A204.1 (cell line): ENCODE results near the gene SLC35B2.

ENCODE experiments used
- FAIRE-seq: peaks from 2 replicates; lab custom pipeline; 2012; peaks lifted over from hg19 to GRCh38; lab: Jason Lieb, UNC

The SLC35B2 gene, protein sequence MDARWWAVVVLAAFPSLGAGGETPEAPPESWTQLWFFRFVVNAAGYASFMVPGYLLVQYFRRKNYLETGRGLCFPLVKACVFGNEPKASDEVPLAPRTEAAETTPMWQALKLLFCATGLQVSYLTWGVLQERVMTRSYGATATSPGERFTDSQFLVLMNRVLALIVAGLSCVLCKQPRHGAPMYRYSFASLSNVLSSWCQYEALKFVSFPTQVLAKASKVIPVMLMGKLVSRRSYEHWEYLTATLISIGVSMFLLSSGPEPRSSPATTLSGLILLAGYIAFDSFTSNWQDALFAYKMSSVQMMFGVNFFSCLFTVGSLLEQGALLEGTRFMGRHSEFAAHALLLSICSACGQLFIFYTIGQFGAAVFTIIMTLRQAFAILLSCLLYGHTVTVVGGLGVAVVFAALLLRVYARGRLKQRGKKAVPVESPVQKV

DNA sequence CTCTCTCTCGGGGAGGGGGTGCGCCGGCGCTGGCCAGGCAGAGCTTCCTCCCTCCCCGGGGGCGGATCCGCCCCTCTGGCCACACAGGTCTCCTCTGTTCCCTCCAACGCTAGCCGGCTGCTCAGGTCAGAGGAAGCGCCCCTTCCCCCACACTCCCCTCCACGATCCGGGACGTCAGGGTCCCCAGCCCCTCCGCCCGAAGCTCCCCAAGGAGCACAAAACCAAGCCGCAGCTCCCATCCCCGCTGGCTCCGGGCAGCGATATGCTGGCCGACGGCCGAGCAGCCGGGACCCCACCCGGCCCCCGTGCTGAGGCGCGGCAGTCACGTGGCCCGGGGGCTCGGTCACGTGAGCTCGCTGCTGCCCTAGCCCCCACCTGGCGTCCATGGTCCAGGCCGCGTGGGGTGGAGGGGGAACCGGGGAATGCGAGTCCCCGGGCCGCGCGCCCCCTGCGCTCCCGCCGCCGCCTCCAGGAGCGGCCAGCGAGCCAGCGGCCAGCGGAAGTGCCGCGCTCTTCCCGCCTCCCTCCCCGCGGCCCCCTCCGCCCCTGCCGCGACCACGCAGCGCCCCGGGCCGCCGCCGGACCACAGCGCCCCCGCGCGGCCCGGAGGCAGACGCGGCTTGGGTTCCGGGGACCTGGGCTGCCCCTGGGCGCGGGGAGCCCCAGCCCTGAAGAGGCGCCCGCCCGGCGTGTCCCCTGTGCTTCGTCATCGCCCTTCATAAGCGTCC is at the start of gene SLC35B2:
TSS of gene SLC35B2 (minus strand) at position 504 of the 728 bp plus-strand sequence. CDS start at position 386, 118 bp downstream.
- FAIRE-seq = no peak

DNA sequence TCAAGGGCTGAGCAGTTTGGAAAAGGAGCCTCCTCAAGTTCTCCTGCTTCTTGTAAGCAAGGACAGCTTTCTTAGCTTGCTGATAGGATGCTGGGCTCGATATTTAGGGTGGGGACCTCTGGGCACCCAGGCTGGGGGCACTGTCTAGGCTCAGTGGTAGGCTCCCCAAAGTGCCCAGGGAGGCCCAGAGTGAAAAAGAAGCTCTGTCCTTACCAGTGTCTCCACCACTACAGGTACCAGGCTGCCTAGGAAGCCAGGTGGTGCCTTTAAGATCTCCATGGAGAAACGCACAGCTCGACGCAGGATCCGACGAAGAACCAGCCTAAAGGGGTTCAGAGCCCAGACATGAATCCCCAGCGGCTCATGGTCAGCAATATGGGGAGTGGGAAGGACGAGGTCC is 49.4 kb upstream of the SLC35B2 start:
- no peak for FAIRE-seq

- FAIRE-seq = no peak
Measured at GRCh38 chr6:44305200-44305725, 47.9 kb upstream of the SLC35B2 start.

DNA sequence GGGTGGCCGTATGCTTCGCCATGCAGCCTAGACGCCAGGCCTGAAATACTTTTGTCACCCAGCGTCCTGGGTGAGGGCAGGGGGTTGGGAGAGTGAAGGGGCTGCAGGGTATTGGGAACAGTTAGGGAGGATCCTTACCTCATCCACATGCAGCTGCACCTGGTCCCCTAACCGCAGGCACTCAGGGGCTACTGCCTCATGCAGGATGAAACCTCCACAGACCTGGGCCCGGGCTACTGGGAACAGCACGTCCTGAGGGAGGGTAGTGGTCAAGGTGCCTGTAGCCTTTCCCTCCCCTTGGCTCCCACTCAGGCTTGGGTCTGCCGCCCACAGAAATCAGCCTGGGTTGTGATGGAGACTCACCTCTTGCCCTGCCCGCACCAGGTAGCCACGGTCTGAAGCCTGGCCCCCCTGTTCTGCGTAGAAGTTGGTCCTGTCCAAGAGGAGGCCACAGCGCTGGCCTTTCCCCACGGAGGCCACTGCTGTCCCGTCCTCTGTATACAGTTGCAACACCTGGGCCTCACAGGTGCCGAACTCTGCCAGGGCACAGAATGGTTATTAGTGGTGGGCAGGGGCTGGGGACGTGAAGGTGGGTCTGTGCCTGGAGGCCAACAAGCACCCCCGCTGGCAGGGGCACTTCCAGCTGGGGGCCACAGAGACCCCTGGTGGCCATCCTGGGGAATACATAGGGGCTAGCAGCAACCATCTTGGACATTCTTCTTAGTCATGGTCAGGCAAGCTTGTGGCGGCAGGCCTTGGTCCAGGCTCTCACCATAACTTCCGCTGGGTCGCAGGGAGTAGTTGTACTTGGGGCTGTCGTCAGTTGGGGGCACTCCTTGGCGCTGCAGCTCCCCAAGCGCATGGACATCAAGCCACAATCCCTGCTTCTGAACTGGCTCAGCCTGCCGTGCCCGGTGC is 47.2 kb upstream of the SLC35B2 start:
- FAIRE-seq = no peak

GRCh38 chr6:44303842-44304241 is 46.5 kb upstream of the SLC35B2 start:
- FAIRE-seq = no peak

DNA sequence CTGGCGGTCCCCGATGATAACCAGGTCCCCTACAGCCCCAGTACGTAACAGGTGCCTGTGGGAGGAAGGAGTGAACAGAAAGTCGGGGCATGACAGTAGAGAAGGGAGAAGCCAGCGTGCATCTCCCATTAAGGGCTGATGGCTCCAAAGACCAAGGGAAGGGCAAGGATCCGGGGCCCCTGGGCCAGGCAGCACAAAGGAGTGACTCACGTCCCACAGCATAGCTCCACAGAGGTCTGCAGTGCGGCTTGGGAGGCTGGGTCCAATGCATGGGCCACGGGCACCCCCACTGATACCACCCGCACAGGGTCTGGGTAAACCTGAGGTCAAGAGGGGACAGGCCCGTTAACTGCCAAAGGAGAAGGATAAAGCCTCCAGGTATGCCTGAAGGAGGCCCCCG is 45.5 kb upstream of the SLC35B2 start:
- FAIRE-seq = no peak

DNA sequence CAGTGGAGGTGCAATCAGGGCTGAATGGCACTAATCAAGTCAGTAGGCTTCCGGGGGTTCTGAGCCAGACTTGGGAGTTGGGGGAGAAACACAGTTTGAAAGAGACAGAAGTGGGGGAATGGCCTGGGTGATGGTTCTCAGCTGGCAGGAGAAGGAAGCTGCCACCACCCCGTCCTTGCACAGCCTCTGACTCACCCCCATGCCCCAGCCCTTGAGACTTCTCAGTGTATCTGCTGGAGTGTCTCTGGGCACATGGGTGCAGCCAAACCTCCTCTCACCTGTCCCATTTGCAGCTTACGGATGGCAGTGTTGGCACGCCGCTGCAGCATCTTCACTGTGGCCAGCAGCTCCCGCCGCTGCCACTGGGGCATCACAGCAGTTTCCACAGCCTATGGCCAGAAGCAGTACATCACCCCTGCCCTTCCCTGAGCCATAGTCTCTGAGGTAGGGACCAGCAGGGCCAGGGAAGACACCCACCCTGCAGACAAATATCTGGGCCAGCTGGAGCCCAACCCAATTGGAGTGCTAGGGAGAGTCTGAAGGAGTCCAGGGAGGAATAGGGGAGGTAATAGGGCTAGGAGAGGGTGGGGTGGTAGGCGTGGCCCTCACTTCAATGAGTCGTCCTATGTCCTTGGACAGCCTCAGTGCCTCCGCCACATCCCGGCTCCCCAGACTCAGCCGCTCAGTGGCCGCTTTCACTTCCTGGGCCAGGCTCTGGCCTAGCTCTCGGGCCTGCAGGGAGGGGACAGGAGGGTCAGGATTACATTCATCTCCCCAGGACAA is 44.6 kb upstream of the SLC35B2 start:
- no peak for FAIRE-seq

DNA sequence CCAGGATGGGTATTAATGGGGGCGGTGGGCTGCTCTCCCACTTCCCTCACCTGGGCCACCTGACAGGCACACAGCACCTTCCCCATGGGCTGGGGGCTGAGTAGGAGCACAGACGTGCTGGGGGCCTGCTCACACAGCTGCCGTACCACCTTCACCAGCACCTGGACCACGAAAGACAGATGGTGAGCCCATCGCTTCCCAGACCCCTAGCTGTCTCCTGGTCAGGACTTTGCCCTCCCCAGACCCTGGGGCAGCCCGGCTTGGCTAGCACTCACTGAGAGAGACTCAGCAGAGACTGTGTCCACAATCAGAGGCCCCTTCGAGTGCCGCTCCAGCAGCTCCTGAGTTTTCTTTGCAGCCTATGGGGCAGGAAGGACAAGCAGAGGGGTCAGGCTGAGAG is 43.8 kb upstream of the SLC35B2 start:
- no peak for FAIRE-seq

DNA sequence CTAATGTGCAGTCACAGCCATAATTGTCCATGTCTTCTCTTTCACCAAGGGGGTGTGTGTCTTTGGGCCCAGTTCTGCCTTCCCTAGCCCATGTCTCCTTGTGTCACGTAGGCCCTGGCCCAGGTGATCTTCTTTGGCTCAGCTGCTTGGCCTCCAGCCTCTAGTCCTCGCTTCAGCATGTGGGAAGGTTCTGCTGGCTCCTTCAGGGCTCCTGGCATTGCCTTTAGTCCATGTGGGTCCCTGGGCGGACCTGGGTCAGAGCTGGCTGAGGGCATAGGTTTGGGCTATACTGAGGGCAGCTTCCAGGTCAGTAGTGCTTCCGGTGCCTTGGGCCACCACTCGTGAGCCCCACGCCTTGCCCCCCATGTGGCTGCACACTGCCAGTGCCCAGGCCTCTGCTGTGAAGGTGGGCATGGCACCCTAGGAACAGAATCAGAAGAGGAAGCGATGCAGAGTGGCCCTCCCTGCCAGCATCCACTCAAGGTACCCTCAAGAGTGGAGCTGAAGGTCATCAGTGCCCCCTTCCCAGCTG is 43.0 kb upstream of the SLC35B2 start:
- FAIRE-seq = no peak

GRCh38 chr6:44298864-44299263 is 41.5 kb upstream of the SLC35B2 start:
- no peak for FAIRE-seq

DNA sequence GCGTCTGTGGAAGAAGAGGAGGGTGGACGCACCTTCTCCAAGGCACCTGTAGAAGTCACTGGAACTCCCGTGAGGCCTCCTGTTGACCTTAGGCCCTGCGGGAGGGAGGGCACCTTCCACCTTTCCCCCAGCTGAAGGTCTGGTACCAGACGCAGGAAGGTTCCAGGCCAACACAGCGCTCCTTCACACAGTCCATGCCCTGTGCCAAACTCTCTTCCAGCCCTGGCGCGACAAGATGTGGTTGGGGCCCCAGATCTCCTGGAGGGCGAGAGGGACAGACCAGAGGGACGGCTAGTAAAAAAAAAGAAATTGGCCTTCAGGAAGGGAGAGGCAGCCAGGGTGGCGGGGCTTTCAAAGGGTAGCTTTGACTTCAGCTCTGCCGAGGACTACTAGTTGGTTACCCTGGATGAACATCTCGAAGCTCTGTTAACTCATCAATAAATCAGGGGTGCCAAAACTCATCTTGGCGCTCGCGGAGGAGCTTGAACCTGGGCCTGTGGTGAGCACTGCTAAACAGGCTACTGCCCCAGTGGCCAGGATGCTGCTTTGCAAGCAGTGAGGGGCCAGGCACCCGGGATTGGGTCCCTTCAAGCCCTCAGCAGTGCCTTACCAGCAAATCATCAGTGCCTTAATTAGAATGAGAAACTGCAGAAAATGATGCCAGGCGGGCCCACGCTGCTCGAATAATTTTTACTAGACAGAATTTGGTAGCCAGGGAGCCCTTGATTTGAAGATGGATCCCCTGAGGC is 40.9 kb upstream of the SLC35B2 start:
- FAIRE-seq = no peak

- no peak for FAIRE-seq
Measured at GRCh38 chr6:44297063-44298038, 40.0 kb upstream of the SLC35B2 start.

DNA sequence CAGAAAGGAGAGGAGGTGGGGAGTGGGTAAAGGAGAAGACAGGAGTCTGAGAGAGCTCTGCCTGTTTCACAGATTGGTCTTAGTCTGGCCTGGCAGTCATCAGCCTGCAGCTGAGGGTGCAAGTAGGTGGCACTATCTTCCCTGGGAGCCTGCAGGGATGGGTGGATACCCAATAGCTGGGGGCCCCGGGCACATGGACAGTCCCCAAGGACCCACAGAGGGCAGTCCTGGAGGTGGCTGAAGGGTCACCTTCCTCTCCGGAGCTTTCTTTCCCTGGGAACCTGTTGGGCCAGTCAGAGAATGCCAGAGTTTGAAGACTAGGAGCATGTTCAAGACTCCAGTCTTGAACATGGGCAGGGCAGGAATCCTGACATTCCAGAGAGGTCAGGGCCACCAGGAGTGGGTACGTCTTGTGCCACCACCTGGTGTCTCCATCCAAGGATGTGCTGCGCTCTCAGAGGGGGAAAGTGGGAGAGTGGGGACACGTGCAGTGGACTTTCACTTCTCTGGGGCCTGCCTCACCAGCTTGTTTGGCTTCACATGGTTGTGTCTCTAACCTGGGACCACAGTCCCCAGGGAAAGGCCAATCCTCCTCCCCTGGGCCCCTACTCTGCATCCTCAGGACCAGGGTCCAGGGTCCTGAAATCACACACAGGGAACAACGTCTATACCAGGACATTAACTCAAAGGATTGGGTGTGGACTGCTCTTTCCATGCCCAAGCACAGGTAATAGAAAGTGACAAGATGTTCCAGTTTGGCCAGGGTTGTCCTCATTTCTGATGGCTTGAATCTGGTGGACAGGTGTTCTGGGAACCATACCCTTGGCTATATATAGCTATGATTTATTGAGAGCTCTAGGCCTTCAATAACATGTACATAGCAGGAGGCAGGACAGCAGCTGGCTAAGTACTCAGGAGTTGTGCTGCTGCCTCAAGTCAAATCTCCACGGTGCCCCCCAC is 37.8 kb upstream of the SLC35B2 start:
- no peak for FAIRE-seq

- no peak for FAIRE-seq
Measured at GRCh38 chr6:44292661-44293365, 35.5 kb upstream of the SLC35B2 start.

- no peak for FAIRE-seq
Measured at GRCh38 chr6:44291841-44292240, 34.5 kb upstream of the SLC35B2 start.

DNA sequence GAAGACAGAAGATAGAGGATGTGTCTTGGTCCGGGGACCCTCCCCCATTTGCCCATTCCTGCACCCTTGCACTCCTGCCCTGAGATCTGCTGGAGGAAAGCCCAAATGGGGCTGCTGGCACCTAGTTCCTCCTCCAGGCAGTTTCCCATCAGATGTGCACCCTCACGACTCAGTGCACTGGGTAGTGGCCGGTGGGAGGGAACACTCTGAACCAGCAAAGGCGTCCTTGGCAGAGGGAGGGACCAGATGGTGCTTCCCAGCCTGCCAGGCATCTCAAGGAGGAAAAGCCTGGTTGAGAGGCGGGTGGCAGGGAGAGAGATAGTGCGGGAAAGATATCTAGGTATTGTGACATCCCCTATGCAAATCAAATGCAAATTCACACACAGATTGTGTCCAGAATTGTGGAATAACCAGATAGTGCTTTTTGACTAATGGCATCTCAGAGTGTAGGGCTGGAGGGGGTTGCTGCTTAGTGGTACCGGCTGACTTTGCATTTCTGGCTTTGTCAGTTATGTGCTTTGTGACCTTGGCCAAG is 32.5 kb upstream of the SLC35B2 start:
- no peak for FAIRE-seq

GRCh38 chr6:44286747-44287146 is 29.4 kb upstream of the SLC35B2 start:
- FAIRE-seq = no peak
